ENCODE results near the gene POLQ.

GRCh38 chr3:121399820-121400219 is 146.0 kb downstream of the POLQ start:
- TF ChIP-seq, protein P1, sequence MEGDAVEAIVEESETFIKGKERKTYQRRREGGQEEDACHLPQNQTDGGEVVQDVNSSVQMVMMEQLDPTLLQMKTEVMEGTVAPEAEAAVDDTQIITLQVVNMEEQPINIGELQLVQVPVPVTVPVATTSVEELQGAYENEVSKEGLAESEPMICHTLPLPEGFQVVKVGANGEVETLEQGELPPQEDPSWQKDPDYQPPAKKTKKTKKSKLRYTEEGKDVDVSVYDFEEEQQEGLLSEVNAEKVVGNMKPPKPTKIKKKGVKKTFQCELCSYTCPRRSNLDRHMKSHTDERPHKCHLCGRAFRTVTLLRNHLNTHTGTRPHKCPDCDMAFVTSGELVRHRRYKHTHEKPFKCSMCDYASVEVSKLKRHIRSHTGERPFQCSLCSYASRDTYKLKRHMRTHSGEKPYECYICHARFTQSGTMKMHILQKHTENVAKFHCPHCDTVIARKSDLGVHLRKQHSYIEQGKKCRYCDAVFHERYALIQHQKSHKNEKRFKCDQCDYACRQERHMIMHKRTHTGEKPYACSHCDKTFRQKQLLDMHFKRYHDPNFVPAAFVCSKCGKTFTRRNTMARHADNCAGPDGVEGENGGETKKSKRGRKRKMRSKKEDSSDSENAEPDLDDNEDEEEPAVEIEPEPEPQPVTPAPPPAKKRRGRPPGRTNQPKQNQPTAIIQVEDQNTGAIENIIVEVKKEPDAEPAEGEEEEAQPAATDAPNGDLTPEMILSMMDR (IDR thresholded peaks at IDR 0.05): no peak
- TF ChIP-seq ZNF281 (CRISPR knock-in tag; IDR thresholded peaks at IDR 0.05) (no peak), KAT7 (CRISPR knock-in tag; IDR thresholded peaks at IDR 0.05; ENCODE audit: borderline replicate concordance) (no peak), ELF4 (CRISPR knock-in tag; IDR thresholded peaks at IDR 0.05; ENCODE audit: low read depth) (no peak), FOXP1 (CRISPR knock-in tag; IDR thresholded peaks at IDR 0.05; ENCODE audit: borderline replicate concordance) (no peak), ESRRA (CRISPR knock-in tag; IDR thresholded peaks at IDR 0.05; ENCODE audit: borderline replicate concordance) (no peak), ZNF263 (CRISPR knock-in tag; IDR thresholded peaks at IDR 0.05; ENCODE audit: low read depth) (no peak), NR1H2 (CRISPR knock-in tag; IDR thresholded peaks at IDR 0.05) (no peak)
- TF ChIP-seq, protein P2, sequence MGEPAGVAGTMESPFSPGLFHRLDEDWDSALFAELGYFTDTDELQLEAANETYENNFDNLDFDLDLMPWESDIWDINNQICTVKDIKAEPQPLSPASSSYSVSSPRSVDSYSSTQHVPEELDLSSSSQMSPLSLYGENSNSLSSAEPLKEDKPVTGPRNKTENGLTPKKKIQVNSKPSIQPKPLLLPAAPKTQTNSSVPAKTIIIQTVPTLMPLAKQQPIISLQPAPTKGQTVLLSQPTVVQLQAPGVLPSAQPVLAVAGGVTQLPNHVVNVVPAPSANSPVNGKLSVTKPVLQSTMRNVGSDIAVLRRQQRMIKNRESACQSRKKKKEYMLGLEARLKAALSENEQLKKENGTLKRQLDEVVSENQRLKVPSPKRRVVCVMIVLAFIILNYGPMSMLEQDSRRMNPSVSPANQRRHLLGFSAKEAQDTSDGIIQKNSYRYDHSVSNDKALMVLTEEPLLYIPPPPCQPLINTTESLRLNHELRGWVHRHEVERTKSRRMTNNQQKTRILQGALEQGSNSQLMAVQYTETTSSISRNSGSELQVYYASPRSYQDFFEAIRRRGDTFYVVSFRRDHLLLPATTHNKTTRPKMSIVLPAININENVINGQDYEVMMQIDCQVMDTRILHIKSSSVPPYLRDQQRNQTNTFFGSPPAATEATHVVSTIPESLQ (CRISPR knock-in tag; IDR thresholded peaks at IDR 0.05): no peak
